ENCODE data around the gene PSAT1. TPM values are rescaled to one million over a fixed set of nuclear protein-coding genes. Genes with fewer than 3 reads are reported as not detected.

PSAT1 gene
- total and polyA plus RNA-seq, 2 experiments from 2014 or later, result 414 to 486 TPM

- 0 out of 3 replicates have a peak, but pooled peaks cover 2% of the 10 kb centered on the region for H3K36me3 Mint-ChIP-seq (ENCODE audit: low read depth)
- peaks cover 5% of the 10 kb centered on the region; the same call in 1 of the 2 replicates for H3K9me2 ChIP-seq (ENCODE audit: insufficient read depth)
- ATAC-seq, result no peak
- H3K36me3 ChIP-seq (ENCODE audit: insufficient read depth), result no peaks in the 10 kb centered on the region
- no peak overlapping the region for H2AFZ ChIP-seq
- H3K4me1 Mint-ChIP-seq, result peaks cover 12% of the 10 kb centered on the region
- no peak overlapping the region for H3K27ac ChIP-seq (ENCODE audit: low read depth)
- no peak overlapping the region for H3K4me2 ChIP-seq
- no peaks in the 10 kb centered on the region for H3K79me2 ChIP-seq (replicated peaks; ENCODE audit: insufficient read depth)
- peaks cover 4% of the 10 kb centered on the region for H3K27me3 Mint-ChIP-seq (ENCODE audit: insufficient read depth, low read depth, poor library complexity)
- no peak for DNase-seq (ENCODE audit: low spot score)
- no peaks in the 10 kb centered on the region for H3K27me3 ChIP-seq (ENCODE audit: insufficient read depth)
- H3K9me3 Mint-ChIP-seq, result no peaks in the 10 kb centered on the region
- peaks cover 15% of the 10 kb centered on the region; the same call in 1 of the 2 replicates for H3K4me1 ChIP-seq (ENCODE audit: insufficient read depth)
- no peak overlapping the region for H3K4me3 ChIP-seq
- no peak overlapping the region for H3K27ac Mint-ChIP-seq
- H3K4me3 Mint-ChIP-seq, result no peak overlapping the region
- H3F3A ChIP-seq (replicated peaks; ENCODE audit: low read depth), result 0 out of 2 replicates have a peak, but pooled peaks cover 2% of the 10 kb centered on the region
- no peak for TF ChIP-seq CREB1 (CRISPR knock-in tag; IDR thresholded peaks at IDR 0.05; ENCODE audit: low read depth)
- TF ChIP-seq JUNB (IDR thresholded peaks at IDR 0.05; ENCODE audit: unreplicated experiment), result no peak
- TF ChIP-seq ZNF114 (CRISPR knock-in tag; IDR thresholded peaks at IDR 0.05), result no peak
- no peak for TF ChIP-seq REST (IDR thresholded peaks at IDR 0.05; ENCODE audit: unreplicated experiment)
- TF ChIP-seq, protein P1, sequence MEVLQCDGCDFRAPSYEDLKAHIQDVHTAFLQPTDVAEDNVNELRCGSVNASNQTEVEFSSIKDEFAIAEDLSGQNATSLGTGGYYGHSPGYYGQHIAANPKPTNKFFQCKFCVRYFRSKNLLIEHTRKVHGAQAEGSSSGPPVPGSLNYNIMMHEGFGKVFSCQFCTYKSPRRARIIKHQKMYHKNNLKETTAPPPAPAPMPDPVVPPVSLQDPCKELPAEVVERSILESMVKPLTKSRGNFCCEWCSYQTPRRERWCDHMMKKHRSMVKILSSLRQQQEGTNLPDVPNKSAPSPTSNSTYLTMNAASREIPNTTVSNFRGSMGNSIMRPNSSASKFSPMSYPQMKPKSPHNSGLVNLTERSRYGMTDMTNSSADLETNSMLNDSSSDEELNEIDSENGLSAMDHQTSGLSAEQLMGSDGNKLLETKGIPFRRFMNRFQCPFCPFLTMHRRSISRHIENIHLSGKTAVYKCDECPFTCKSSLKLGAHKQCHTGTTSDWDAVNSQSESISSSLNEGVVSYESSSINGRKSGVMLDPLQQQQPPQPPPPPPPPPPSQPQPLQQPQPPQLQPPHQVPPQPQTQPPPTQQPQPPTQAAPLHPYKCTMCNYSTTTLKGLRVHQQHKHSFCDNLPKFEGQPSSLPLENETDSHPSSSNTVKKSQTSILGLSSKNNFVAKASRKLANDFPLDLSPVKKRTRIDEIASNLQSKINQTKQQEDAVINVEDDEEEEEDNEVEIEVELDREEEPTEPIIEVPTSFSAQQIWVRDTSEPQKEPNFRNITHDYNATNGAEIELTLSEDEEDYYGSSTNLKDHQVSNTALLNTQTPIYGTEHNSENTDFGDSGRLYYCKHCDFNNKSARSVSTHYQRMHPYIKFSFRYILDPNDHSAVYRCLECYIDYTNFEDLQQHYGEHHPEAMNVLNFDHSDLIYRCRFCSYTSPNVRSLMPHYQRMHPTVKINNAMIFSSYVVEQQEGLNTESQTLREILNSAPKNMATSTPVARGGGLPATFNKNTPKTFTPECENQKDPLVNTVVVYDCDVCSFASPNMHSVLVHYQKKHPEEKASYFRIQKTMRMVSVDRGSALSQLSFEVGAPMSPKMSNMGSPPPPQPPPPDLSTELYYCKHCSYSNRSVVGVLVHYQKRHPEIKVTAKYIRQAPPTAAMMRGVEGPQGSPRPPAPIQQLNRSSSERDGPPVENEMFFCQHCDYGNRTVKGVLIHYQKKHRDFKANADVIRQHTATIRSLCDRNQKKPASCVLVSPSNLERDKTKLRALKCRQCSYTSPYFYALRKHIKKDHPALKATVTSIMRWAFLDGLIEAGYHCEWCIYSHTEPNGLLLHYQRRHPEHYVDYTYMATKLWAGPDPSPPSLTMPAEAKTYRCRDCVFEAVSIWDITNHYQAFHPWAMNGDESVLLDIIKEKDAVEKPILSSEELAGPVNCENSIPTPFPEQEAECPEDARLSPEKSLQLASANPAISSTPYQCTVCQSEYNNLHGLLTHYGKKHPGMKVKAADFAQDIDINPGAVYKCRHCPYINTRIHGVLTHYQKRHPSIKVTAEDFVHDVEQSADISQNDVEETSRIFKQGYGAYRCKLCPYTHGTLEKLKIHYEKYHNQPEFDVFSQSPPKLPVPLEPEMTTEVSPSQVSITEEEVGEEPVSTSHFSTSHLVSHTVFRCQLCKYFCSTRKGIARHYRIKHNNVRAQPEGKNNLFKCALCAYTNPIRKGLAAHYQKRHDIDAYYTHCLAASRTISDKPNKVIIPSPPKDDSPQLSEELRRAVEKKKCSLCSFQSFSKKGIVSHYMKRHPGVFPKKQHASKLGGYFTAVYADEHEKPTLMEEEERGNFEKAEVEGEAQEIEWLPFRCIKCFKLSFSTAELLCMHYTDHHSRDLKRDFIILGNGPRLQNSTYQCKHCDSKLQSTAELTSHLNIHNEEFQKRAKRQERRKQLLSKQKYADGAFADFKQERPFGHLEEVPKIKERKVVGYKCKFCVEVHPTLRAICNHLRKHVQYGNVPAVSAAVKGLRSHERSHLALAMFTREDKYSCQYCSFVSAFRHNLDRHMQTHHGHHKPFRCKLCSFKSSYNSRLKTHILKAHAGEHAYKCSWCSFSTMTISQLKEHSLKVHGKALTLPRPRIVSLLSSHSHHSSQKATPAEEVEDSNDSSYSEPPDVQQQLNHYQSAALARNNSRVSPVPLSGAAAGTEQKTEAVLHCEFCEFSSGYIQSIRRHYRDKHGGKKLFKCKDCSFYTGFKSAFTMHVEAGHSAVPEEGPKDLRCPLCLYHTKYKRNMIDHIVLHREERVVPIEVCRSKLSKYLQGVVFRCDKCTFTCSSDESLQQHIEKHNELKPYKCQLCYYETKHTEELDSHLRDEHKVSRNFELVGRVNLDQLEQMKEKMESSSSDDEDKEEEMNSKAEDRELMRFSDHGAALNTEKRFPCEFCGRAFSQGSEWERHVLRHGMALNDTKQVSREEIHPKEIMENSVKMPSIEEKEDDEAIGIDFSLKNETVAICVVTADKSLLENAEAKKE (CRISPR knock-in tag; IDR thresholded peaks at IDR 0.05), result no peak
- TF ChIP-seq EZH2 (IDR thresholded peaks at IDR 0.05; ENCODE audit: low read depth, unreplicated experiment), result no peak
- no peak for TF ChIP-seq ZNF331 (CRISPR knock-in tag; IDR thresholded peaks at IDR 0.05; ENCODE audit: low read depth)
- no peak for TF ChIP-seq NANOG (IDR thresholded peaks at IDR 0.05; ENCODE audit: borderline replicate concordance)
- TF ChIP-seq POLR2AphosphoS5 (IDR thresholded peaks at IDR 0.05; ENCODE audit: low read depth), result no peak
- TF ChIP-seq ETS1 (IDR thresholded peaks at IDR 0.05), result no peak
- TF ChIP-seq CTCF (conservative IDR thresholded peaks at IDR 0.05; ENCODE audit: low read depth in 2 of 2), result no peak
- TF ChIP-seq STAT1 (IDR thresholded peaks at IDR 0.05; ENCODE audit: unreplicated experiment), result no peak
- H4K20me1 ChIP-seq (replicated peaks; ENCODE audit: insufficient read depth), result no peaks in the 10 kb centered on the region
Measured at GRCh38 chr9:78371981-78372380, 75.1 kb downstream of the PSAT1 start.
